ENCODE results near the gene HRH1. TPM values are rescaled to one million over a fixed set of nuclear protein-coding genes. Genes with fewer than 3 reads are reported as not detected.
"Not testable (repeated sequence)": the region's sequence is repeated elsewhere in the genome, so short reads cannot be mapped to it uniquely, and the experiment has no call there.

The HRH1 gene
- total and polyA plus RNA-seq, 2 donors (not counting 1 experiment from before 2014, with no cell fraction given) = not detected

GRCh38 chr3:11165476-11165875 is 11.2 kb downstream of the HRH1 start:
- no peak for TF ChIP-seq CTCF (IDR thresholded peaks at IDR 0.05)
- TF ChIP-seq EZH2 (IDR thresholded peaks at IDR 0.05; ENCODE audit: borderline replicate concordance, insufficient read depth, low read depth, low read length, poor library complexity, severe bottlenecking) = no peak
- no peak overlapping the region for H3K9ac ChIP-seq (ENCODE audit: low read length)
- no peaks in the 10 kb centered on the region for H3K9me3 ChIP-seq (ENCODE audit: control extremely low read depth in 1 of 3, control insufficient read depth in 2 of 3, insufficient read depth in 1 of 3, low read length in 2 of 3)
- no peaks in the 10 kb centered on the region for H4K20me1 ChIP-seq (ENCODE audit: control insufficient read depth, insufficient read depth, low read length, poor library complexity, severe bottlenecking)
- Mint-ChIP-seq H3K4me3 (no peak overlapping the region), H3K9me3 (ENCODE audit: insufficient read depth) (no peaks in the 10 kb centered on the region), H3K4me1 (no peaks in the 10 kb centered on the region), H3K27me3 (peaks cover 15% of the 10 kb centered on the region), H3K27ac (no peak overlapping the region)
- no peak for DNase-seq
- no peaks in the 10 kb centered on the region for H3K4me1 ChIP-seq (ENCODE audit: control insufficient read depth in 2 of 2, insufficient read depth in 2 of 2, low read length in 2 of 2)
- no peak overlapping the region for H3K27ac ChIP-seq (ENCODE audit: low read length in 2 of 2)
- H3K36me3 ChIP-seq (replicated peaks in 1 of 2; ENCODE audit: control extremely low read depth in 1 of 2, control insufficient read depth in 1 of 2, extremely low read depth in 1 of 2, insufficient read depth in 2 of 2, low read length in 1 of 2) = no peaks in the 10 kb centered on the region
- H3K27me3 ChIP-seq (replicated peaks in 1 of 4; ENCODE audit: control extremely low read depth in 1 of 4, control insufficient read depth in 3 of 4, insufficient read depth in 4 of 4, low read length in 3 of 4) = peaks cover 0 to 8% (median 0%) of the 10 kb centered on the region in 4 experiments
- intact Hi-C loops (cut with micrococcal nuclease) = no loop called here
- no peak overlapping the region for H2AFZ ChIP-seq (ENCODE audit: insufficient read depth, low read depth, low read length, poor library complexity, severe bottlenecking)
- H3K79me2 ChIP-seq (ENCODE audit: control insufficient read depth, insufficient read depth, low read length) = no peaks in the 10 kb centered on the region
- no peak overlapping the region for H3K4me2 ChIP-seq (replicated peaks; ENCODE audit: low read depth, low read length, poor library complexity, severe bottlenecking)
- CTCF ChIA-PET = no interaction called here
- no peak overlapping the region for H3K4me3 ChIP-seq (ENCODE audit: control extremely low read depth in 1 of 5, extremely low read depth in 1 of 5, insufficient read depth in 1 of 5, low read depth in 2 of 5, low read length in 4 of 5)
- no peak for ATAC-seq (ENCODE audit: low read depth)
- WGBS (ENCODE audit: insufficient coverage) = 94% methylated on average over 8 of the region's 8 CpGs
- POLR2A ChIA-PET = no interaction called here

GRCh38 chr3:11166807-11167400 is 12.6 kb downstream of the HRH1 start:
- WGBS (ENCODE audit: insufficient coverage) = 91% methylated on average over 8 of the region's 12 CpGs
- H3K4me1 Mint-ChIP-seq; ATAC-seq (ENCODE audit: low read depth); CTCF ChIA-PET; H4K20me1 ChIP-seq (ENCODE audit: control insufficient read depth, insufficient read depth, low read length, poor library complexity, severe bottlenecking); POLR2A ChIA-PET; H3K27ac ChIP-seq (ENCODE audit: low read length in 2 of 2); H3K4me1 ChIP-seq (ENCODE audit: control insufficient read depth in 2 of 2, insufficient read depth in 2 of 2, low read length in 2 of 2); H2AFZ ChIP-seq (ENCODE audit: insufficient read depth, low read depth, low read length, poor library complexity, severe bottlenecking); H3K36me3 ChIP-seq (replicated peaks in 1 of 2; ENCODE audit: control extremely low read depth in 1 of 2, control insufficient read depth in 1 of 2, extremely low read depth in 1 of 2, insufficient read depth in 2 of 2, low read length in 1 of 2); H3K4me3 Mint-ChIP-seq; H3K4me2 ChIP-seq (replicated peaks; ENCODE audit: low read depth, low read length, poor library complexity, severe bottlenecking); H3K9ac ChIP-seq (ENCODE audit: low read length); H3K79me2 ChIP-seq (ENCODE audit: control insufficient read depth, insufficient read depth, low read length); H3K27me3 ChIP-seq (replicated peaks in 1 of 4; ENCODE audit: control extremely low read depth in 1 of 4, control insufficient read depth in 3 of 4, insufficient read depth in 4 of 4, low read length in 3 of 4); H3K27ac Mint-ChIP-seq; DNase-seq; H3K4me3 ChIP-seq (ENCODE audit: control extremely low read depth in 1 of 5, extremely low read depth in 1 of 5, insufficient read depth in 1 of 5, low read depth in 2 of 5, low read length in 4 of 5); H3K9me3 ChIP-seq (ENCODE audit: control extremely low read depth in 1 of 3, control insufficient read depth in 2 of 3, insufficient read depth in 1 of 3, low read length in 2 of 3); H3K9me3 Mint-ChIP-seq (ENCODE audit: insufficient read depth): not testable (repeated sequence)
- H3K27me3 Mint-ChIP-seq = peaks cover 13% of the 10 kb centered on the region
- intact Hi-C loops (cut with micrococcal nuclease) = loop anchor here (1.0 kb wide), 1 partner anchor 107 kb away; no protein-coding TSS in a partner anchor
